Measurements from ENCODE around the gene NOL4L. TPM values are rescaled to one million over a fixed set of nuclear protein-coding genes. Genes with fewer than 3 reads are reported as not detected.

NOL4L gene
- total RNA-seq, 2 experiments from 2014 or later = 26.1 to 27.4 TPM

GRCh38 chr20:32513031-32513866, 71.9 kb downstream of the NOL4L start:
- peak overlapping the region; percentile 68 for H3K4me3 Mint-ChIP-seq
- no peaks in the 10 kb centered on the region for H3K27me3 Mint-ChIP-seq
- H3K9me3 Mint-ChIP-seq = no peaks in the 10 kb centered on the region
- POLR2A ChIA-PET = no interaction called here
- CTCF ChIA-PET = no interaction called here
- peak overlapping the region; percentile 32 for H3K27ac Mint-ChIP-seq
- peaks cover 57% of the 10 kb centered on the region for H3K36me3 Mint-ChIP-seq (ENCODE audit: low read depth)
- no peak for DNase-seq
- H3K4me1 Mint-ChIP-seq = peaks cover 75% of the 10 kb centered on the region

GRCh38 chr20:32512047-32512385, 73.1 kb downstream of the NOL4L start:
- Mint-ChIP-seq H3K27ac (peak overlapping the region; percentile 86), H3K4me1 (peaks cover 84% of the 10 kb centered on the region), H3K9me3 (no peaks in the 10 kb centered on the region), H3K36me3 (ENCODE audit: low read depth) (peaks cover 59% of the 10 kb centered on the region), H3K4me3 (peak overlapping the region; percentile 68), H3K27me3 (no peaks in the 10 kb centered on the region)
- ChIA-PET POLR2A (no interaction called here), CTCF (interaction anchor here (1.2 kb wide), 1 partner anchor 141 kb away, joined by 3 read pairs; no protein-coding TSS in a partner anchor)
- DNase-seq = no peak

DNA sequence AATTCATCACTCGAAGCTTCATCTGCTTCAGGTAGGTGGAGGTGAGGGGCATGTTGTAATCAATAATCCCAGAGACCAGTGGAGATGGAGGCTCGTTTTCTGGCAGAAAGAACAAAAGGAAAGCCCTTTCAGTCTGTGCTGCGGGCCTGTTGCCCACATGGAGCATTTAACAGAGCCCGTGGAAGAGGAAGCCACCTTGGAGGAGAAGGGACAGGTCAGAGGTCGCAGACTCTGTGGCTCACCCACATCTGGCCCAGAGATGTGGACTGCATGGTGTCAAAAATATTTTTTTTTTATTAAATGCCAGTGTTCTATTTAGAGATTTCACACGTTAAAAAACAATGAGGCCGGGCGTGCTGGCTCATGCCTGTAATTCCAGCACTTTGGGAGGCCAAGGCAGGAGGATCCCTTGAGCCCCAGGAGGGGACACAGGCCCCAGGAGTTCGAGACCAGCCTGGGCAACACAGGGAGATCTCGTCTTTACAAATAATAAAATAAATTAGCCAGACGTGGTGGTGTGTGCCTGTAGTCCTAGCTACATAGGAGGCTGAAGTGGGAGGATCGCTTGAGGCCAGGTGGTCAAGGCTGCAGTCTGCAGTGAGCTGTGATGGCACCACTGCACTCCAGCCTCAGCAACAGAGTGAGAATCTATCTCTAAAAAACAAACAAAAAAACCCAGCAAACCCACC, 73.6 kb downstream of the NOL4L start:
- H3K27ac Mint-ChIP-seq = peak overlapping the region; percentile 86
- POLR2A ChIA-PET = no interaction called here
- H3K4me1 Mint-ChIP-seq = peaks cover 84% of the 10 kb centered on the region

GRCh38 chr20:32510601-32511357, 74.4 kb downstream of the NOL4L start:
- Mint-ChIP-seq H3K4me1 (peaks cover 84% of the 10 kb centered on the region), H3K27ac (peak overlapping the region; percentile 86), H3K9me3 (no peaks in the 10 kb centered on the region), H3K4me3 (peak overlapping the region; percentile 68), H3K27me3 (no peaks in the 10 kb centered on the region), H3K36me3 (ENCODE audit: low read depth) (peaks cover 52% of the 10 kb centered on the region)
- ChIA-PET POLR2A (no interaction called here), CTCF (interaction anchor here (1.2 kb wide), 1 partner anchor 142 kb away, joined by 3 read pairs; no protein-coding TSS in a partner anchor)
- DNase-seq = no peak

More for the DNA sequence above, 73.6 kb downstream of the NOL4L start:
- Mint-ChIP-seq H3K4me3 (peak overlapping the region; percentile 68), H3K27me3 (no peaks in the 10 kb centered on the region), H3K36me3 (ENCODE audit: low read depth) (peaks cover 58% of the 10 kb centered on the region), H3K9me3 (no peaks in the 10 kb centered on the region)
- DNase-seq = no peak
- CTCF ChIA-PET = interaction anchor here (1.2 kb wide), 1 partner anchor 141 kb away, joined by 3 read pairs; no protein-coding TSS in a partner anchor

GRCh38 chr20:32510120-32510600, 75.0 kb downstream of the NOL4L start:
- Mint-ChIP-seq H3K36me3 (ENCODE audit: low read depth) (peaks cover 52% of the 10 kb centered on the region), H3K4me3 (peak overlapping the region; percentile 68), H3K4me1 (peaks cover 86% of the 10 kb centered on the region), H3K9me3 (no peaks in the 10 kb centered on the region), H3K27ac (peak overlapping the region; percentile 86), H3K27me3 (no peaks in the 10 kb centered on the region)
- ChIA-PET POLR2A (no interaction called here), CTCF (interaction anchor here (0.6 kb wide), 1 partner anchor 125 kb away, joined by 5 read pairs; no protein-coding TSS in a partner anchor)
- no peak for DNase-seq

DNA sequence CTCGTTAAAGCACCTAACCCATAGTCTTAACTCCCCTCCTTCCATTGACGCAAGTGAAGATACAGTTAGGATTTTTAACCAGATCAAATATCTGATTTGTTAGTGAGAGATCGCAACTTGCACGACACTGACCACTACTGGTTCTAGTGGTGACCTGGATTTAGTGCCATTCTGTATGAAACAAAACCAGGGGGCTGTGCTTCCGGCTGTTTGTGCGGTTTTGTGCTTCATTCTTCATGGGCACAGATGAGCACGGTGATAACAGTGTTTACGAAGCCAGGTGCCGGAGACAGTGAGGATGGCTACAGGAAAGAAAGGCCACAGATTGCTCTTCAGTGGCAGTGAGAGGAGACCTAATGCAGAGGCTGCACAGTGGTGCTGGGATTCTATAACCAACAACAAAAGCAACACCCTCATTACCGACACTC, 75.5 kb downstream of the NOL4L start:
- Mint-ChIP-seq H3K27me3 (no peaks in the 10 kb centered on the region), H3K27ac (peak overlapping the region; percentile 86), H3K9me3 (no peaks in the 10 kb centered on the region), H3K36me3 (ENCODE audit: low read depth) (peaks cover 51% of the 10 kb centered on the region), H3K4me1 (peaks cover 81% of the 10 kb centered on the region), H3K4me3 (peak overlapping the region; percentile 68)
- ChIA-PET CTCF (interaction anchor here (0.6 to 1.9 kb wide), 3 partner anchors 12 to 143 kb away, joined by 3 to 7 read pairs (median 5); no protein-coding TSS in a partner anchor), POLR2A (no interaction called here)
- peak; percentile 77 for DNase-seq

- no peak for DNase-seq
Measured at GRCh38 chr20:32508775-32509119, 76.4 kb downstream of the NOL4L start.

DNA sequence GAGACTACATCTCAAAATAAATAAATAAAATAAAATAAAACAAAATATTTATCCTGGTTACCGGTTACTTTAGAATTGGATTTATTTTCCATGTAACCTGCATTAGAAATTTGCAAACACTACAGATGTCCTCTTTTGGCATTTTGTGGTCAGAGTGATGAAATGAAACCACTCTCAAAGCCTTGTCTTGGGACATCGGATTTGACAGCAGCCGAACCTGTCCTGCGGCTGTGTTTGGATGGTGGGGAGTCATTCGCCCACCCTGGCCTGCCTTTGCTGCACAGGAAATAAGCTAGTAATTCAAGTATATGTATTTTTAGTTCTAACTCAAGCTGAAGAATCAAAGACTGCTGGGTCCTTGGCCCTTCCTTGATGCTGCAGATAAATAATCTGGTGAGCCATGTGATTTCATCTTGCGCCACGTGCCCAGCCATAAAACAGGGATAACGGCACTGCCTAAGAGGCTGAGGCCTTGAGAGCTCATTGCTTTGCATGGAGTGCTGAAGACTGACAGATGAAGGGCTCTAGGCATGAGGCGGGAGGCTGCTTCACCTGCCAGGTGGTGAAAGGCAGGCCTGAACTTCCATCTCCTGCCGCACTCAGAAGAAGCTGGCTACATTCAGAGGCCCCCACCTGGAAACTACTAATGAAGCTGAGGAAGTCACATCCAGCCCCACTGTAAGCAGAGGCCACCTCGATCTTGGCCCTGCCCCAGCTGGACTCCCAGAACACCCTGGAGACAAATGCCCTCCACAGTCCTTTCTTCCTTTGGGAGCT, 76.9 kb downstream of the NOL4L start:
- no peak for DNase-seq
- Mint-ChIP-seq H3K36me3 (ENCODE audit: low read depth) (peaks cover 47% of the 10 kb centered on the region), H3K27ac (peak overlapping the region; percentile 86), H3K4me3 (no peak overlapping the region), H3K9me3 (no peaks in the 10 kb centered on the region), H3K4me1 (peaks cover 68% of the 10 kb centered on the region), H3K27me3 (no peaks in the 10 kb centered on the region)
- CTCF ChIA-PET = interaction anchor here (0.9 to 1.9 kb wide), 4 partner anchors 14 to 241 kb away, joined by 3 to 7 read pairs (median 3); no protein-coding TSS in a partner anchor
- POLR2A ChIA-PET = interaction anchor here (0.6 kb wide), 1 partner anchor 98 kb away, joined by 7 read pairs; no protein-coding TSS in a partner anchor

More at GRCh38 chr20:32508775-32509119, 76.4 kb downstream of the NOL4L start:
- no peaks in the 10 kb centered on the region for H3K9me3 Mint-ChIP-seq
- H3K36me3 Mint-ChIP-seq (ENCODE audit: low read depth) = peaks cover 48% of the 10 kb centered on the region
- H3K27ac Mint-ChIP-seq = peak overlapping the region; percentile 86
- H3K27me3 Mint-ChIP-seq = no peaks in the 10 kb centered on the region
- H3K4me3 Mint-ChIP-seq = no peak overlapping the region
- peaks cover 73% of the 10 kb centered on the region for H3K4me1 Mint-ChIP-seq
- POLR2A ChIA-PET = no interaction called here
- CTCF ChIA-PET = interaction anchor here (0.6 to 1.9 kb wide), 5 partner anchors 13 to 650 kb away, joined by 3 to 7 read pairs (median 3); no protein-coding TSS in a partner anchor

DNA sequence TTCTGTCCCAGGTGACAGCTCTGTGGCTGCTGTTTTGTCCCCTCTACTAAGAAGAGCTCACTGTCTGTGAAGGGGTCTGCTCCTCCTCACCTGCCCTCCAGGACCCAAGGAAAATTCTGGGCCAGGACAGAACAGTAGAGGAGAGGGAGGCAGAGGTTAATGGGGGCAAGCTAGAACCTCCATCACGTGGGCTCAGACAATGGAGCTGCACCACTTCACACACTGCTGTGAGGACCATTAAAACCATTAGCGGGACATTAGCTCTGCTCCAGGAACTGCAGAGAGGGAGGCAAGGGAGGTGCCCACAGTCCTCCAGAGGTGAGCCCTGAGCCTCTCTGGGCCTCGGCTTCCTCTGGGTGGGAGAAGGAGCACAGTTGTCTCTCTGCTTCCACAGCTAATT, 78.4 kb downstream of the NOL4L start:
- no peak for DNase-seq
- Mint-ChIP-seq H3K4me3 (no peak overlapping the region), H3K4me1 (peaks cover 58% of the 10 kb centered on the region), H3K36me3 (ENCODE audit: low read depth) (peaks cover 39% of the 10 kb centered on the region), H3K27ac (peak overlapping the region; percentile 46), H3K9me3 (no peaks in the 10 kb centered on the region), H3K27me3 (no peaks in the 10 kb centered on the region)
- POLR2A ChIA-PET = no interaction called here
- CTCF ChIA-PET = interaction anchor here (1.1 to 1.5 kb wide), 3 partner anchors 11 to 166 kb away, joined by 3 to 6 read pairs (median 3); no protein-coding TSS in a partner anchor

DNA sequence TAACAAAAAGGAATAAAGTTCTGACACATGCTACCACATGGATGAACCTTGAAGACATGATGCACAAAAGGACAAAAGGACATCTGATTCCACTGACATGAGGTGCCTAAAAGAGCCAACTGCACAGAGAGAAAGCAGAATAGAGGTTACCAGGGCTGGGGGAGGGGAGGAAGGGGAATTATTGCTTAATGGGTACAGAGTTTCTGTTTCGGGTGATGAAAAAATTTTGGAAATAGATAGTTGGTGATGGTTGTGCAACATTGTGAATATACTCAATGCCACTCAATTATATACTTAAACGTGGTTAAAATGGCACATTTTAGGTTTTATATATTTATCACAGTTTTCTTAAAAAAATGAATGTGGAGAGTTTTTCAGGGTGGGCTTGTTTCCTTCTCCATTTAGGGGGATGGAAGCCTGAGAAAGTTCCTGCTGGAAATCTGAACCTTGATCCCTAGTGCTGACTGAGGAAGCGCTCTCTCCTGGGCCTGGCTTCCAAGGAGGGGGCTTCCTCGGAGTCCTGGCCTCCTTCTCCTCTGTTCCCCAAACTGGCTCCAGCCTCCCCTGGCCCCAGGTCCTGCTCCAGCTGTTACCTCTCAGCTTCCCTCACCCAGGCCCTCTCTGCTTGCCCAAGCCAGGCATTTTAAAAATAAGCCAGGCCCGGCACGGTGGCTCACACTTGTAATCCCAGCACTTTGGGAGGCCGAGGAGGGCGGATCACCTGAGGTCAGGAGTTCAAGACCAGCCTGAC, 79.2 kb downstream of the NOL4L start:
- H3K36me3 Mint-ChIP-seq (ENCODE audit: low read depth) = peaks cover 39% of the 10 kb centered on the region
- no peaks in the 10 kb centered on the region for H3K27me3 Mint-ChIP-seq
- peaks cover 55% of the 10 kb centered on the region for H3K4me1 Mint-ChIP-seq
- POLR2A ChIA-PET = no interaction called here
- CTCF ChIA-PET = interaction anchor here (1.1 to 1.5 kb wide), 3 partner anchors 10 to 167 kb away, joined by 3 to 6 read pairs (median 3); no protein-coding TSS in a partner anchor
- no peaks in the 10 kb centered on the region for H3K9me3 Mint-ChIP-seq
- no peak overlapping the region for H3K4me3 Mint-ChIP-seq
- DNase-seq = no peak
- H3K27ac Mint-ChIP-seq = peak overlapping the region; percentile 72

- H3K4me1 Mint-ChIP-seq = peaks cover 21% of the 10 kb centered on the region
- CTCF ChIA-PET = interaction anchor here (1.6 kb wide), 1 partner anchor 16 kb away, joined by 5 read pairs; no protein-coding TSS in a partner anchor
- POLR2A ChIA-PET = no interaction called here
Measured at GRCh38 chr20:32501709-32502108, 83.4 kb downstream of the NOL4L start.

More at GRCh38 chr20:32501709-32502108, 83.4 kb downstream of the NOL4L start:
- H3K27me3 Mint-ChIP-seq = no peaks in the 10 kb centered on the region
- H3K27ac Mint-ChIP-seq = no peak overlapping the region
- no peak overlapping the region for H3K4me3 Mint-ChIP-seq
- peaks cover 25% of the 10 kb centered on the region for H3K36me3 Mint-ChIP-seq (ENCODE audit: low read depth)
- no peak for DNase-seq
- H3K9me3 Mint-ChIP-seq = no peaks in the 10 kb centered on the region

Measured in activated CD4-positive, alpha-beta T cell treated with anti-CD3 and anti-CD28 coated beads, Interleukin-2, amount 10 ng/mL, durations not matched to agents 7 days and 5 days (primary cell).